ENCODE measurements around the gene LGALS14. TPM values are rescaled to one million over a fixed set of nuclear protein-coding genes. Genes with fewer than 3 reads are reported as not detected.

Gene LGALS14
- total and polyA plus RNA-seq, 8 donors = 0.31 TPM; not detected in 7

DNA sequence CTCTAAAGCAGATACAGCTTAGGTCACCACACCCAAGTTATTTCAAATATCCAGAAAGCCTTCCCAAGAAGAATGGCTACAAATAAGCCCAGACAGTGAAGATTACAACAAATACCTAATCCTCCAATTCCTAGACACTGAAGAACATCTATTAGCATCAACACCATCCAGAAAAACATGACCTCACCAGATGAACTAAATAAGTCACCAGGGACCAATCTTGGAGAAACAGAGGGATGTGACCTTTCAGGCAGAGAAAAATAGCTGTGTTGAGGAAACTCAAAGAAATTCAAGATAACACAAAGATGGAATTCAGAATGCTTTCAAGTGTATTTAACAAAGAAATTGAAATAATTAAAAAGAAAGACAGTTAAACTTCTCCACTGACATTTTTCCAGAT, 48.5 kb downstream of the LGALS14 start:
- no peaks in the 10 kb centered on the region for H3K4me1 ChIP-seq
- TF ChIP-seq, protein P1, sequence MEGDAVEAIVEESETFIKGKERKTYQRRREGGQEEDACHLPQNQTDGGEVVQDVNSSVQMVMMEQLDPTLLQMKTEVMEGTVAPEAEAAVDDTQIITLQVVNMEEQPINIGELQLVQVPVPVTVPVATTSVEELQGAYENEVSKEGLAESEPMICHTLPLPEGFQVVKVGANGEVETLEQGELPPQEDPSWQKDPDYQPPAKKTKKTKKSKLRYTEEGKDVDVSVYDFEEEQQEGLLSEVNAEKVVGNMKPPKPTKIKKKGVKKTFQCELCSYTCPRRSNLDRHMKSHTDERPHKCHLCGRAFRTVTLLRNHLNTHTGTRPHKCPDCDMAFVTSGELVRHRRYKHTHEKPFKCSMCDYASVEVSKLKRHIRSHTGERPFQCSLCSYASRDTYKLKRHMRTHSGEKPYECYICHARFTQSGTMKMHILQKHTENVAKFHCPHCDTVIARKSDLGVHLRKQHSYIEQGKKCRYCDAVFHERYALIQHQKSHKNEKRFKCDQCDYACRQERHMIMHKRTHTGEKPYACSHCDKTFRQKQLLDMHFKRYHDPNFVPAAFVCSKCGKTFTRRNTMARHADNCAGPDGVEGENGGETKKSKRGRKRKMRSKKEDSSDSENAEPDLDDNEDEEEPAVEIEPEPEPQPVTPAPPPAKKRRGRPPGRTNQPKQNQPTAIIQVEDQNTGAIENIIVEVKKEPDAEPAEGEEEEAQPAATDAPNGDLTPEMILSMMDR (IDR thresholded peaks at IDR 0.05) = no peak
- ATAC-seq (no peak), DNase-seq (no peak)
- no peak overlapping the region for H3K4me3 ChIP-seq
- no peaks in the 10 kb centered on the region for H3K36me3 ChIP-seq
- no peak overlapping the region for H3K27ac ChIP-seq
- intact Hi-C loops (cut with DNase I) = no loop called here
- peaks cover 0 to 27% of the 10 kb centered on the region in 2 donors for H3K27me3 ChIP-seq
- H3K9me3 ChIP-seq = no peaks in the 10 kb centered on the region

DNA sequence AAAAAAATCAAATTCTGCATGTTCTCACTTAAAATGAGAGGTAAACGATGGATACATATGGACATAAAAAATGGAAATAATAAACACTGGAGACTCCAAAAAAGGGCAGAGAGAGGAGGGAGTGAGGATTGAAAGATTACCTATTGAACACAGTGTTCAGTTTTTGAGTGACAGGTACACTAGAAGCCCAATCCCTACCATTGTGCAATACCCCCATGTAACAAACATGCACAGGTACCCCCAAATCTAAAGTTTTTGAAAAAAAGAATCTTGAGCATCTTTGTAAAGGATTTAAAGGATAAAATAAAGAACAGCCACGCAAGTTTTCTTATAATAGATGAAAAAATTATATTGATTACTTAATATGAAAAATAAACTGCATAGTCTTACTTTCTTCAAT, 50.3 kb downstream of the LGALS14 start:
- TF ChIP-seq, protein P1 (IDR thresholded peaks at IDR 0.05) = no peak
- no peak overlapping the region for H3K27ac ChIP-seq
- no peak for ATAC-seq
- peaks cover 0 to 38% of the 10 kb centered on the region in 2 donors for H3K27me3 ChIP-seq
- H3K4me3 ChIP-seq = no peak overlapping the region
- no peak for DNase-seq
- no peaks in the 10 kb centered on the region for H3K9me3 ChIP-seq
- H3K4me1 ChIP-seq = no peaks in the 10 kb centered on the region
- no peaks in the 10 kb centered on the region for H3K36me3 ChIP-seq
- intact Hi-C loops (cut with DNase I) = no loop called here

DNA sequence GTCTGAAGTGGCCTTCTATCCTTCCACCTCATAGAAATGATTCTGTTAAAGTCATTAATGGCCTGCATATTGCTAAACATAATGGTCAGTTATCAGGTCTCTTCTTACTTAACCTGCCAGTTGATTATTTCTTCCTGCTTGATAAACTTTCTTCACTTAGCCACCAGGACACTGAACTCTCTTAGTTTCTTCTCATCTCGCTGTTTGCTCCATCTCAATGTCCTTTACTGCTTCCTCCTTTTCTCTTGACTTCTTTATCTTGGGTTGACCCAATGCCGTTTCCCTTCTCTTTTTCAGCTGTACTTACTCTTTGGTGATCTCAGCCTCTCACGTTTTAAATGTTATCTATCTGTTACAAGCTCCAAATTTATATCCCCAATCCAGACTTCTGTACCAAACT, 50.7 kb downstream of the LGALS14 start:
- Histone ChIP-seq H3K36me3 (no peaks in the 10 kb centered on the region), H3K27me3 (peaks cover 0 to 38% of the 10 kb centered on the region in 2 donors), H3K27ac (no peak overlapping the region), H3K4me1 (no peaks in the 10 kb centered on the region), H3K4me3 (no peak overlapping the region), H3K9me3 (no peaks in the 10 kb centered on the region)
- intact Hi-C loops (cut with DNase I) = no loop called here
- TF ChIP-seq, protein P1 (IDR thresholded peaks at IDR 0.05) = no peak
- no peak for DNase-seq
- ATAC-seq = no peak

Other genes with a start within 250 kb of the LGALS14 start
- gene TIMM50, start 223.6 kb upstream of the LGALS14 start, total RNA-seq = 10 to 100 TPM; 46.0 to 60.3 TPM
- 10 to 100 TPM; 59.0 to 76.0 (median 71.7) TPM for gene TIMM50, start 223.6 kb upstream of the LGALS14 start, polyA plus RNA-seq (ENCODE audit: insufficient read length in 6 of 6)
- under 1 TPM in 1 of 2 donors, not detected in 1; 0.12 TPM for gene DLL3, start 205.5 kb upstream of the LGALS14 start, total RNA-seq
- gene DLL3, start 205.5 kb upstream of the LGALS14 start, polyA plus RNA-seq (ENCODE audit: insufficient read length in 6 of 6) = under 1 TPM; 0.13 to 0.80 (median 0.32) TPM
- gene SELENOV, start 189.3 kb upstream of the LGALS14 start, total RNA-seq = not detected
- under 1 TPM; 0.18 to 0.64 (median 0.34) TPM for gene SELENOV, start 189.3 kb upstream of the LGALS14 start, polyA plus RNA-seq (ENCODE audit: insufficient read length in 6 of 6)
- gene EID2B, start 171.6 kb upstream of the LGALS14 start, total RNA-seq = 1 to 10 TPM; 2.0 to 3.0 TPM
- gene EID2B, start 171.6 kb upstream of the LGALS14 start, polyA plus RNA-seq (ENCODE audit: insufficient read length in 6 of 6) = 1 to 10 TPM; 3.8 to 5.6 (median 4.8) TPM
- gene EID2, start 164.3 kb upstream of the LGALS14 start, total RNA-seq = 10 to 100 TPM; 16.6 to 16.8 TPM
- 10 to 100 TPM; 12.7 to 18.3 (median 15.0) TPM for gene EID2, start 164.3 kb upstream of the LGALS14 start, polyA plus RNA-seq (ENCODE audit: insufficient read length in 6 of 6)
- not detected for gene LGALS13, start 102.0 kb upstream of the LGALS14 start, total RNA-seq
- not detected for gene LGALS13, start 102.0 kb upstream of the LGALS14 start, polyA plus RNA-seq (ENCODE audit: insufficient read length in 6 of 6)
- not detected for gene LGALS16, start 48.6 kb upstream of the LGALS14 start, total RNA-seq
- not detected for gene LGALS16, start 48.6 kb upstream of the LGALS14 start, polyA plus RNA-seq (ENCODE audit: insufficient read length in 6 of 6)
- gene CLC, start 33.5 kb downstream of the LGALS14 start, total RNA-seq = not detected
- gene CLC, start 33.5 kb downstream of the LGALS14 start, polyA plus RNA-seq (ENCODE audit: insufficient read length in 6 of 6) = 1 to 10 TPM; 1.3 to 2.8 (median 2.0) TPM
- not detected for gene LEUTX, start 74.4 kb downstream of the LGALS14 start, total RNA-seq
- not detected for gene LEUTX, start 74.4 kb downstream of the LGALS14 start, polyA plus RNA-seq (ENCODE audit: insufficient read length in 6 of 6)
- 10 to 100 TPM; 13.6 to 25.0 TPM for gene DYRK1B, start 129.7 kb downstream of the LGALS14 start, total RNA-seq
- 10 to 100 TPM; 22.1 to 32.4 (median 28.6) TPM for gene DYRK1B, start 129.7 kb downstream of the LGALS14 start, polyA plus RNA-seq (ENCODE audit: insufficient read length in 6 of 6)
- 100 to 1,000 TPM in 1 of 2 donors, 10 to 100 TPM in 1; 82.5 to 153 TPM for gene FBL, start 141.9 kb downstream of the LGALS14 start, total RNA-seq
- 100 to 1,000 TPM; 324 to 375 (median 357) TPM for gene FBL, start 141.9 kb downstream of the LGALS14 start, polyA plus RNA-seq (ENCODE audit: insufficient read length in 6 of 6)
- gene FCGBP, start 230.2 kb downstream of the LGALS14 start, total RNA-seq = 10 to 100 TPM; 11.1 to 14.8 TPM
- 10 to 100 TPM in 4 of 6 donors, 1 to 10 TPM in 2; 4.4 to 19.7 (median 11.9) TPM for gene FCGBP, start 230.2 kb downstream of the LGALS14 start, polyA plus RNA-seq (ENCODE audit: insufficient read length in 6 of 6)

All from left lung (tissue), 10 donors.